Adipose tissue (tissue), 3 donors: Measurements from ENCODE around the gene SPEM1. TPM values are rescaled to one million over a fixed set of nuclear protein-coding genes. Genes with fewer than 3 reads are reported as not detected.

Experiments
- H3K27ac ChIP-seq: one replicate; pipeline ENCODE4 v1.5.1; 2013; ENCODE audit warnings: low read depth, low read length
- WGBS, 3 donors: extraction: QIAGEN DNeasy Blood & Tissue Kit; methylation state at CpG; one replicate each; pipeline ENCODE4 v1.1.7; 2013; 5-methylcytosine and 5-hydroxymethylcytosine counted together
- polyA plus RNA-seq, 3 donors: library from polyadenylated mRNA; stranded (reverse); fragments of 200-250 nt; gene quantifications; one replicate each; pipeline ENCODE4 v1.2.3, GENCODE V29; 2013
- donor health status: healthy with polysubstance abuse.
- donor health status: Bipolar disorder and iron deficiency.
- donor health status: healthy.

The SPEM1 gene, protein sequence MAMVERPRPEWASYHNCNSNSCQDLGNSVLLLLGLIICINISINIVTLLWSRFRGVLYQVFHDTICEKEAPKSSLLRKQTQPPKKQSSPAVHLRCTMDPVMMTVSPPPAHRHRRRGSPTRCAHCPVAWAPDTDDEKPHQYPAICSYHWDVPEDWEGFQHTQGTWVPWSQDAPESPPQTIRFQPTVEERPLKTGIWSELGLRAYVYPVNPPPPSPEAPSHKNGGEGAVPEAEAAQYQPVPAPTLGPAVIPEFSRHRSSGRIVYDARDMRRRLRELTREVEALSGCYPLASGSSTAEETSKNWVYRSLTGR
- not detected for polyA plus RNA-seq

DNA sequence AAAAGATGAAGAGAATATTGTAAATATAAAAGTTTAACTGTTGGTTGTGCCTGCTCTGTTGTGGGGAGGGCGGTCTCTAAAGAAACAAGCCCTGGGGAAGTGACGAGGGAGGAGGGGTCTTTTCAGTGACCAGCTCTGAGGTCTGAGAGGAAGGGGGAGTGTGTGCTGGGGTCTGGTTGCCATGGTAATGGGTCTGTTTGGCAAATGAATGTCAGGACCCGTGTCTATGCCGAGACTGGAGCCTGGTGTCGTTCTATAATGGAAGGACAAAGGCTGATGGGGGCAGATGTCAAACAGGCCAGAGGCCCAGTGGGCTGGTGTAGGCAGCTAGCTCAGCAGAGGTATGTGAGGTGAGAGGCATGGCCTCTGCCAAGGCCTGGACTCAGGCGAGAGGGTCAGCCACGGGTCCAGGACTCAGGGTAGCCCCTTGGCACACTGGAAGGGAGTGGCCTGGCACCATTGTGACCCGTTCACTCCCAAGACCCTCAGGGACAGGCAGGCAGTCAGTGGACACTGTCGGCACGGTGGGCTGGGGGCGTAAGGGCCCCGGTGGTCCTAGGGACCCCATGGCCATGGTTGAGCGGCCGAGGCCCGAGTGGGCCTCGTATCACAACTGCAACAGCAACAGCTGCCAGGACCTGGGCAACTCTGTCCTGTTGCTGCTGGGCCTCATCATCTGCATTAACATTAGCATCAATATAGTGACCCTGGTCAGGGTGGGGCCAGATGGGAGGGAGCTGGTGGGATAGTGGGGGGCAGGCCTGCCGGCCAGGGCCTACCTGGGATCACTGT is at the start of gene SPEM1:
SPEM1 (plus strand) TSS at position 506 of the 792 bp plus-strand sequence; CDS start at position 567, 61 bp downstream.
- H3K27ac ChIP-seq, result no peak within 1 kb of the TSS
- 79 to 87% (median 79%) methylated on average over 17 of the region's 17 CpGs for WGBS, 3 donors

DNA sequence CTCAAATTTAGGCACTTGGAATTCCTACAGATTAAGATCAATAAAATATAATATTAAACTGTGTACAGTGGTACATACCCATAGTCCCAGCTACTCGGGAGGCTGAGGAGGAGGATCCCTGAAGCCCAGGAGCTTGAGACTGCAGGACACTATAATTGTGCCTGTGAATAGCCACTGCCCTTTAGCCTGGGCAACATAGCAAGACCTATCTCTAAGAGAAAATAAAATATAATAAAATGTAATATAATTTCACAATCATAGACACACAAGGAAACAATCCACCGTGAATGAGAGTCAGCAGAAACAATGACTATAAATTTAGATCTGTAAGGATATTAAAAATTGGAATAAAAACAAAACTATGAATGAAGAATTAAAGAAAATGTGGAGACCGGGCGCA is 49.3 kb upstream of the SPEM1 start:
- H3K27ac ChIP-seq, result no peak overlapping the region
- 78 to 87% (median 85%) methylated on average over 4 of the region's 4 CpGs for WGBS, 3 donors

DNA sequence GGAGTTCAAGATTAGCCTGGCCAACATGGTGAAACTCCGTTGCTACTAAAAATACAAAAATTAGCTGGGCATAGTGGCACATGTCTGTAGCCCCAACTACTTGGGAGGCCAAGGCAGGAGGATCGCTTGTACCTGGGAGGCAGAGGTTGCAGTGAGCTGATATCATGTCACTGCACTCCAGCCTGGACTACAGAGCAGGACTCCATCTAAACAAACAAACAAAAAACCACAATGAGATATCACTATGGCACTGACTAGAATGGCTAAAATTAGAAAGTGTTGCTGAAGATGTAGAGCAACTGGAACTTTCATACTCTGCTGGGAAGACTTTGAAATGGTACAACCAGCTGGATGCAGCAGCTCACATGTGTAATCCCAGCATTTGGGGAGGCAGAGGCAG is 45.8 kb upstream of the SPEM1 start:
- 89 to 95% (median 94%) methylated on average over 2 of the region's 2 CpGs for WGBS, 3 donors
- no peak overlapping the region for H3K27ac ChIP-seq

DNA sequence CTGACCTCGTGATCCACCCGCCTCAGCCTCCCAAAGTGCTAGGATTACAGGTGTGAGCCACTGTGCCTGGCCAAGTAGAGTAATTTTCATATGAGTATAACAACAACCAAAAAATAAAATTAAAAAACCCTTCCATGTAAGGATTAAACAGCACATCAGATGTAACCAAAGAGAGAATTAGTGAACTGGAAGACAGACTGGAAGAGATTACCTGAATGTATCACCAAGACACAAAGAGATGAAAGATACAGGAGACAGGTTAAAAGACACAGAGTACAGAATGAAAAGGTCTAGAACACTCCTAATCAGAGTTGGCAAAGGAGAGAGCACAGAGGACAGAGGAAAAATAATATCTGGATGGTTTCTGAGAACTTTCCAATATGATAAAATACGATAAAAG is 41.0 kb upstream of the SPEM1 start:
- no peak overlapping the region for H3K27ac ChIP-seq
- 96 to 98% (median 98%) methylated on average over 3 of the region's 3 CpGs for WGBS, 3 donors

DNA sequence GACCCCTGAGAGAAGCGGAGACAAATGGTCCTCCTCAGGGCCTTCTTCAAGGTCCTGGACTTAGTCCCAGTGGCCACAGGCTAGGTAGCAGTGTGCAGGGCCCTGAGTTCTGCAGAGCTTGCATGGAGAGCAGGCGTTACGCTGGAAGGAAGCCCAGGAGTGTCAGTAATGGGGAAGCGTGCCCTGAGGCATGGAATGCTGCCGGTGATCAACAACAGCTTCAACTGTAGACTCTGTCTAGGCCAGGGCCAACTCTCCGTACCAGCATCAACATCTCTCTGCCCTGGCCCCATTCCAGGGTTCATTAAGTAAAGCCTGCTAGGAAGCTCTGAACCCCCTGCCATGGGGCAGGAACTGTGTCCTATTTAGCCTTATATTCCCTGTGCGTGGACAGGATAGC is 39.8 kb upstream of the SPEM1 start:
- 11 to 32% (median 30%) methylated on average over 7 of the region's 7 CpGs for WGBS, 3 donors
- no peak overlapping the region for H3K27ac ChIP-seq

DNA sequence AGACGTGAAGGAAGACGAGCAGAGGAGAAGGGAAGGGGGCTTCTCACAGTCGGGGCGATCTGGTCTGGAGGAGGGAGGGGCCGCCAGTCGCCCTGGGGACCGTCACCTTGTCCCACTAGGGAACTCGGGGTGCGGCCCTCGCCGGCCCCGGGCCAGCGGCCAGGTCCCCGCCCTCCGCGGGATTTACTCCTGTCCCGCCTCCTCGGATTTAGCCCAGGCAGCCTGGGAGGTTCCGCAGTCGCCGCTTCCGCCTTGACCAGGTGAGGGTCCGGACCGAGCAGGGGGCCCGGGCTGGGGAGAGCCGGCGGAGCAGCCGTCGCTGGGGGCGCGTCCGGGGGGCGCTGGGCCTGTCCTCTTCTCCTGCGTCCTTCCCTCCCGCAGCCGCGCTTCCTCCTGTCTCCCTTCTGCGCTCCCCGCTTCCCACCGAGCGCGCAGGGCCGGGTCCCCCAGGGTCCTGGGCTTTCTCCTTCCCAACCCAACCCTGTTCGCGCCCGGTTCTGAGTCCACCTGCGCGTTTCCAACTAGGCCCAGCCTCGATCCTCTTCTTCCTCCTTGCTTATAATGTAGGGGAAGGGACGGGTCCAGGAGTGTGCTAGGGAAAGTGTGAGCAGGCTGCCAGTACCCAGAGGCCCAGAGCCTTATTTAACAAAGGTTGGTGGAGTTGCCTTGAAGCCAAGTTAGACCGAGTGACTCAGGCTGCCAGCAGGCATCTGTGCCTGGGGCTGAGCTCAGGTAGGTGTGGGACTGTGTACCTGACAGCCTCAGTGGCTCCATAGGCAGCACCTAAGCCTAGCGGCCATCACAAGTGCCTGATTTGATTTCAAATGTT is 39.1 kb upstream of the SPEM1 start, which contains the start of gene TNK1:
TNK1 (plus strand) TSS at position 235 of the 829 bp plus-strand sequence. CDS start 1,838 bp downstream, outside the sequence.
- WGBS, 3 donors, result 4 to 5% (median 5%) methylated on average over 31 to 52 of the region's 52 CpGs
- H3K27ac ChIP-seq, result no peak within 1 kb of the TSS

DNA sequence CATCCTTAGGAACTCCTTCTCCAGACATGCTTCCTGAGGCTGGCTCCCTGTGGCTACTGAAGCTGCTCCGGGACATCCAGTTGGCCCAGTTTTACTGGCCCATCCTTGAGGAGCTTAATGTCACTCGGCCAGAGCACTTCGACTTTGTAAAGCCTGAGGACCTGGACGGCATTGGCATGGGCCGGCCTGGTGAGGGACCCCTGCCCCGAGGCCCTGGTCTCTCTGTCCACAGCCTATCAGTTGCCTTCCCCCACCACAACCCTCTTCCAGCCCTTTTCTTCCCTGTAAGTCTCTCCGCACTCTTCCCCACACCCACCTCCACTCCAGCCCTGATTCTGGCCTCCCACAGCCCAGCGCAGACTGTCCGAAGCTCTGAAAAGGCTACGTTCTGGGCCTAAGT is 37.2 kb upstream of the SPEM1 start:
- no peak overlapping the region for H3K27ac ChIP-seq
- 90 to 93% (median 91%) methylated on average over 10 of the region's 10 CpGs for WGBS, 3 donors

DNA sequence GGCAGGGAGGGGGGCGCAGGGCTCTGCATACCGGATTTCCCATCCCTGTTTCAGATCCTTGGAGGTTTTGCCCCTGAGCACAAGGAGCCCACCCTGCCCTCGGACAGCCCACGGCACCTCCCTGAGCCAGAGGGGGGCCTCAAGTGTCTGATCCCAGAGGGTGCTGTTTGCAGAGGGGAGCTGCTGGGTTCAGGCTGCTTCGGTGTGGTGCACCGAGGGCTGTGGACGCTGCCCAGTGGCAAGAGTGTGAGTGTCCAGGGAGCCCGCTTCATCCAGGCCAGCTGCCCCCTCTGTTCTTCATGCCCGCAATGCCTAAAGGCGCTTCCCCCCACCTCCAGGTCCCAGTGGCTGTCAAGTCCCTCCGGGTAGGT is 36.8 kb upstream of the SPEM1 start:
- WGBS, 3 donors, result 76 to 88% (median 84%) methylated on average over 11 of the region's 11 CpGs
- no peak overlapping the region for H3K27ac ChIP-seq

DNA sequence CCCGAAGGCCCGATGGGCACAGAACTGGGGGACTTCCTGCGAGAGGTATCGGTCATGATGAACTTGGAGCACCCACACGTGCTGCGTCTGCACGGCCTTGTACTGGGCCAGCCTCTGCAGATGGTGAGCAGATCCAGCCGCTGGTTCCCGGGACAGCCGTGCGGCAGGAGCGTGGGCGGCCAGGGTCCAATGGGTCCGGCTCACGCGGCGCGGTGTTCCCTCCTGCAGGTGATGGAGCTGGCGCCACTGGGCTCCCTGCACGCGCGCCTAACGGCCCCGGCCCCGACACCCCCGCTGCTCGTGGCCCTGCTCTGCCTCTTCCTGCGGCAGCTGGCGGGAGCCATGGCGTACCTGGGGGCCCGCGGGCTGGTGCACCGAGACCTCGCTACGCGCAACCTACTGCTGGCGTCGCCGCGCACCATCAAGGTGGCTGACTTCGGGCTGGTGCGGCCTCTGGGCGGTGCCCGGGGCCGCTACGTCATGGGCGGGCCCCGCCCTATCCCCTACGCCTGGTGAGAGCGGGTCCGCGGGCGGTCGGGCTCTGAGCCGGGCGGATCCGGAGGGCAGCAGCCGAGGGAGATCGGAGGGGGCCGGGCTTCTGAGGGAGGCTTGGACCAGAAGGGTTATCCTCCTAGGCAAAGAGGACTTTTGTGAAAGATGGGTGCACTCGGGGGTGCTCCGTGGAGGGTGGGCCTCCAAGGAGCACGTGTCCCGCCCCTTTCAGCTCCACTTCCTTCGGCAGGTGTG is 36.2 kb upstream of the SPEM1 start:
- 12 to 66% (median 14%) methylated on average over 56 to 65 of the region's 65 CpGs for WGBS, 3 donors
- no peak overlapping the region for H3K27ac ChIP-seq

DNA sequence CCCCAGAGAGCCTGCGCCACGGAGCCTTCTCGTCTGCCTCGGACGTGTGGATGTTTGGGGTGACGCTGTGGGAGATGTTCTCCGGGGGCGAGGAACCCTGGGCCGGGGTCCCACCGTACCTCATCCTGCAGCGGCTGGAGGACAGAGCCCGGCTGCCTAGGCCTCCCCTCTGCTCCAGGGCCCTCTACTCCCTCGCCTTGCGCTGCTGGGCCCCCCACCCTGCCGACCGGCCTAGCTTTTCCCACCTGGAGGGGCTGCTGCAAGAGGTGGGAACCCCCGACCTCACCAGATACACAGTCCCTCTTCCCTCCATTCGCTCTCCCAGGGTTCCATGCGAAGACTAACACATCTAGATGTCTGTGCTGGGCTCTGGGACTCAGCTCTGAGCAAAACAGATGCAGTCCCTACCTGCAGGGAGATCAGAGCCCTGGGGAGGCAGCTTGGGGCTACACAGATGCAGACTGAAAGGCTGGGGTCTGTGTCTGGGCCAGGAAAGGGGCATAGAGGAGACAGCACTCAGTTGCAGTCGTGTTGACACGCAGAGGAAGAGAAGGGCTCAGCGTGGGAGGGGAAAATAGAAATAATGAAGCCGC is 35.5 kb upstream of the SPEM1 start:
- no peak overlapping the region for H3K27ac ChIP-seq
- 51 to 81% (median 60%) methylated on average over 21 to 23 of the region's 23 CpGs for WGBS, 3 donors

DNA sequence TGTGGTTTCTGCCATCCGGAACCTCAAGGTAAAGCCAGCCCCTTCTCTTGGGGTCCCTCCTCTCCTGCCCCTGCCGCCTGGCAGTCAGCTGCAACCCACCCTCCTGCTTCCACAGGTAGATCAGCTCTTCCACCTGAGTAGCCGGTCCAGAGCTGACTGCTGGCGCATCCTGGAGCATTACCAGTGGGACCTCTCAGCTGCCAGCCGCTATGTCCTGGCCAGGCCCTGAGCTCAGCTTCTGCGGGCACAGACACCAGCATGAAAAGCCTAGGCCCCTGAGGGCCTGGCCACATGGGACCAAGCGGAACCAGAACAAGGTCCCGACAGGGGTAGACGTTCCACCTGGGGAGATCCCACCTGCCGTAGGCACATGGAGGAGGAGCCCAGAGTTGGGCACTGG is 31.3 kb upstream of the SPEM1 start:
- 95 to 98% (median 97%) methylated on average over 10 of the region's 10 CpGs for WGBS, 3 donors

DNA sequence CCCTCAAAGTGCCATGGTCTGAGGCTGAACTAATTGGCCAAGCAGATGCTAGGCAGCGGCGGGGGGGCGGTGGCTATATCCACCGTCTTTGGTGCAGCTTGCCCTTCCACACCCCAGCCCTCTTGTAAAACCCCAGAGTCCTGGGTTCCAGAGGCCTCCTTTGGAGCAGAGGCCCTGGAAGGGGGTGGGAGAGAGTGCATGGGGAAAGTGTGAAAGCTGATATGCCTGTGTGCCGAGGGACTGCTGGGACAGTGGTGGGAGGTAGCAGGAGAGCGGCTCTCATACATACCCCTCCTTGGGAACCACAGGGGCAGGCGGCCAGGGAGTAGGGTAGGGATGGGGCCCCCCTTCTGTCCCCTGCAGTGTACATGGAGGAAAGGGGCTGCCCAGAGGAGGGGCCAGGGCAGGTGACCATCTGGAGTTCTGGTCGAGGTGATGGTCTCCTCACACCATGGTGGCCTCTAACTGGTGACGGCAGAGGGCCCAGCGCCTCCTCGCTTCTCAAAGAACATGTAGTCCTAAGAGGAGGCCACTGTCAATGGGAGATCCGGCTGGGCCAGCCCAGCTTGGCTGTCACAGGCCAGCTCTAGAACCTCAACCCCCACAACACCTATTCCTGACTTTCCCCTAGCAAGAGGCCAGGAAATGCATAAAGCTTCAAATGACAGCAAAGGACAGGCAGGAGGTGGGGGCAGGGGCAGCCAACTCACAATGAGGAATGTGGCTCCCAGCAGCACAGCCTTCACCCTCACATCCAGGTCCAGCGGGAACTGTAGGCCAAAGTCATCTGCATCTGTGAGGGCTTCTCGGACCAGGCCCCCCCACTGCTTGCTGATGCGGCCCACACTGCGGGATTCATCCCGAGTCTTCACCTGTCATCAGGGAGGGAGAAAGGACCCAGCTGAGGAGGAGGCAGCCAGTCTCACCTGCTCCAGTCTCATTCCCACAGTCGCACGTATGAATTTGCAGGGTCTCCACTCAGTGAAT is 29.9 kb upstream of the SPEM1 start:
- 86 to 91% (median 90%) methylated on average over 19 of the region's 19 CpGs for WGBS, 3 donors
- no peak overlapping the region for H3K27ac ChIP-seq

More for the DNA sequence above, 31.3 kb upstream of the SPEM1 start:
- no peak overlapping the region for H3K27ac ChIP-seq

DNA sequence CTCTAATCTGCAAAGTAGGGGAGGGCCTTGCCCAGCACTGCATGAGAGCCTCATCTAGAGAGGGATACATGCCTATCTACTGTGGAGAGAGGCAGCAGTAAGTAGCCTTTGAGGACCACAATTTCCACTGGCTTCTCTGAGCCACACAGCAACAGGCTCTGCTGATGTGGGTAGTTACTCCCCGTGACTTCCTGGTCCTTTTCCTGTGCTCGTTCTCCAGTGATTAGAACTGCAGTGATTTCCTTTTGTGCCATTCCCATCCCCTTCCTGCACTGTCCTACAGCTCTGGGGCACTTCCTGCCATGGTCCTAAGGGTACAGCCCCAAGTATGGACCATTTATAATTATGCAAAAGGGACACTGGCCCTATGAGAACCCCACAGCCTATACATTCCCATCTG is 28.8 kb upstream of the SPEM1 start:
- WGBS, 3 donors, result 32 to 85% (median 46%) methylated on average over 2 of the region's 2 CpGs
- no peak overlapping the region for H3K27ac ChIP-seq

DNA sequence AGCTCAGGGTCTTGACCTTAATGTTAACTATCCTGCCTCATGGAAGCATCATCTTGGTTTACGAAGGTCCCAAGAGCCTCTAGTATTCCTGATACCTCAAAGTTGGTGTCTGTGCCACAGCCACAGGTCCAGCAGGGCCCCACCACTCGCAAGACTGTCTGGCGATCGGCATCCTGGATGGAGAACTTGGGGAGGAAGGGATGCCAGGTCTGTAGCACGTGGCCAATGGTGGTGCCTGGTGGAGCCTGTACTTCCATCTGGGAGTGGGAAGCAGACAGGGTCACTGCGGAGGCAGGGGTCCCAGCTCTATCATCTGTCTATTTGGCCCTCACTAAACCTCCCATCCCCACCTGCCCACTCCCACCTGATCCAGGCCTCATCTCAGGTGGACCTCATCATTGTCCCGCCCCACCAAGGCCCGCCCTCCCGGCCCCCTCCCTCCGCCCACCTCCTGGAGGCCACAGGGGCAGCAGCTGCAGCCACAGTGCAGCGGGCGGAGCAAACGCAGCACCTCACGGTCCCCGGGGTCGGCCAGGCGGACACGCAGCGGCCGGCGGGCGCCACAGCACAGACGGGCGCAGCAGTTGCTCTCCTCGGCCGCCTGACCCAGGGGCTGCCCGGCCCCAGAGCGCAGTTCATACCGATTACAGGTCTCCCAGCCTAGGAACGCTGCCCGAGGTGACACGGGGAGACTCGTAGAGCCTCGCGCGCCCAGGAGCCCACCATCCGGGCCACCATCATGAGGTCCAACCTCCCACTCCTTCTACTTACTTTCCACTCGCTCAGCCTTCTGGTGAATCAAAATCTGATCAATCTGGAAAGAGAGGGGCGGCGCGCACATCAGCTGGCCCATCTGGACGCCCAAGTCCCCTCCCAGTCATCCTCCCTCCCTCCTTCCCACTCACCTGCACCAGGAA is 27.2 kb upstream of the SPEM1 start:
- WGBS, 3 donors, result 75 to 78% (median 78%) methylated on average over 39 to 42 of the region's 42 CpGs
- H3K27ac ChIP-seq, result no peak overlapping the region

DNA sequence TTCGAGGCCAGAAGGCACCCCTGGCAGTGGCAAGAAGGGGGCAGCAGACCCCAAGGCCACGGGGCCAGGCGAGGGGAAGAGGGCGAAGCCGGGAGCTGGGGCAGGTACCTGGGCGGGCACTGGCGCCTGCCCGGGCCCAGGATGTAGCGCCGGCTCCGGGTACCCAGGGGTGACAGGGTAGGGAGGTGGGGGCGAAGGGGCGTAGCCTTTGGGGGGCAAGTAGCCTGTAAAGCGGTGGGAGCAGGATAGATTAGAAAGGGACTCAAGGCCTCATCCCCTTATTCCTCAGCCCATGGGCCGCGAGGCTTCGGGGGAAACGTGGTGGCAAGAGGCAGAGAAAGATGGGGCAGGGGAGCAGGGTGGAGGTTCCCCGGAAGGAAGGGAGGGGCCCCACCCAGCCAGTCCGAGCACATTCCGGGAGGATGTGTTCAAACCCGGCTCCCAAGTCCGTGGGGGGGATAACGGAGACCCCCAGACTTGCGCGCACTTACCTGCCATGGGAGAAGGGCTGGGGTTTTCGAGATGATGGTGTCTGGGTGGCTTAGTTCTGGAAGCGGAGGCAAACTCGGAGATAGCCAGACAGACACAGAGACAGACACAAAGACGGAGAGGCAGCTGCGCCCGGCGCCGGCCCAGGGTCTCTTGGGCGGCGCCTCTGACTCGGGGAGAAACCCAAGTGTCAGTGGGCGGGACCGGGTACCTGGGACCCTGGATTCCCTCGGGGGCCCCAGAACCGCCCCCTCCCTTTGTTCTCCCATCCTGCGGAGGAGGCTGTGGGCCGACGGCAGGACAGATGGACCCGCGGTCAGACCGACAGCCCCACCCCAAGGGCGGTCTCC is 26.3 kb upstream of the SPEM1 start:
- 6 to 10% (median 7%) methylated on average over 44 to 48 of the region's 48 CpGs for WGBS, 3 donors
- H3K27ac ChIP-seq, result no peak overlapping the region
